Hepatocyte (in vitro differentiated cells): ENCODE measurements around the gene RPS6KA2. TPM values are rescaled to one million over a fixed set of nuclear protein-coding genes. Genes with fewer than 3 reads are reported as not detected.

Experiments used
- DNase-seq: peaks from one replicate; pipeline ENCODE4 v3.0.0-alpha.2; 2016; ENCODE audit warnings: low spot score
- H2AFZ ChIP-seq: fragments of 200-600 bp; sonication (generic); 2 replicates; pipeline ENCODE4 v1.6.0; 2016; ENCODE audit warnings: antibody characterized with exemption, mild to moderate bottlenecking
- H3K27ac ChIP-seq: fragments of 200-600 bp; sonication (generic); 2 replicates; pipeline ENCODE4 v1.5.1; 2016; ENCODE audit warnings: mild to moderate bottlenecking
- H3K27me3 ChIP-seq: fragments of 200-600 bp; sonication (generic); 2 replicates; pipeline ENCODE4 v1.6.1; 2016
- H3K36me3 ChIP-seq: fragments of 200-600 bp; sonication (generic); replicated peaks from 2 replicates; pipeline ENCODE4 v1.5.1; 2016; ENCODE audit warnings: low read depth; ENCODE audit not compliant: insufficient read depth
- H3K4me1 ChIP-seq: fragments of 200-600 bp; sonication (generic); 2 replicates; pipeline ENCODE4 v1.5.1; 2016; ENCODE audit warnings: mild to moderate bottlenecking, moderate library complexity; ENCODE audit not compliant: insufficient read depth
- H3K4me2 ChIP-seq: fragments of 200-600 bp; sonication (generic); 2 replicates; pipeline ENCODE4 v1.6.0; 2016
- H3K4me3 ChIP-seq: fragments of 200-600 bp; sonication (generic); 2 replicates; pipeline ENCODE4 v1.5.1; 2016; ENCODE audit warnings: mild to moderate bottlenecking
- H3K79me2 ChIP-seq: fragments of 200-600 bp; sonication (generic); 2 replicates; pipeline ENCODE4 v1.6.0; 2017; ENCODE audit warnings: mild to moderate bottlenecking
- H3K9me2 ChIP-seq: fragments of 200-600 bp; sonication (generic); replicated peaks from 2 replicates; pipeline ENCODE4 v1.6.0; 2017; ENCODE audit warnings: mild to moderate bottlenecking; ENCODE audit not compliant: insufficient read depth
- H3K9me3 ChIP-seq: fragments of 200-600 bp; sonication (generic); 2 replicates; pipeline ENCODE4 v1.5.1; 2016; ENCODE audit warnings: low read depth, mild to moderate bottlenecking
- H4K20me1 ChIP-seq: fragments of 200-600 bp; sonication (generic); 2 replicates; pipeline ENCODE4 v1.6.0; 2016; ENCODE audit warnings: mild to moderate bottlenecking; ENCODE audit not compliant: insufficient read depth, poor library complexity, severe bottlenecking
- CTCF ChIP-seq: fragments of 200-600 bp; sonication (generic); IDR thresholded peaks from 2 replicates; pipeline ENCODE4 v1.5.1; 2016; ENCODE audit warnings: antibody characterized with exemption, mild to moderate bottlenecking; ENCODE audit not compliant: poor library complexity
- EZH2 ChIP-seq: fragments of 200-600 bp; sonication (generic); IDR thresholded peaks from 2 replicates; pipeline ENCODE4 v1.6.1; 2016; ENCODE audit warnings: antibody characterized with exemption, mild to moderate bottlenecking, borderline replicate concordance
- EZH2phosphoT487 ChIP-seq: fragments of 200-600 bp; sonication (generic); IDR thresholded peaks from one replicate; pipeline ENCODE4 v1.6.1; 2018; ENCODE audit warnings: antibody characterized with exemption, mild to moderate bottlenecking, low read depth, moderate library complexity; ENCODE audit not compliant: unreplicated experiment, severe bottlenecking
- WGBS: methylation state at CpG from one replicate; pipeline ENCODE4 v1.1.6; 2016; ENCODE audit warnings: low lambda C conversion rate; ENCODE audit errors: missing lambda C conversion rate; 5-methylcytosine and 5-hydroxymethylcytosine counted together
- polyA plus RNA-seq: library from polyadenylated mRNA; unstranded; fragments of >200 nt; fragmentation: Nextera tagmentation; extraction: Ambion mirVana; gene quantifications from 2 replicates; pipeline ENCODE4 v1.2.1, GENCODE V29; 2016
- total RNA-seq: library from RNA; depleted of rRNA; stranded (reverse); fragments of >200 nt; gene quantifications from 2 replicates; pipeline ENCODE4 v1.2.3, GENCODE V29; 2014

The RPS6KA2 gene
- total and polyA plus RNA-seq, 2 experiments from 2014 or later, result 27.7 to 29.2 TPM

GRCh38 chr6:166620478-166621113, 6.5 kb downstream of the RPS6KA2 start:
- no peaks in the 10 kb centered on the region for H3K9me3 ChIP-seq
- peaks cover 82% of the 10 kb centered on the region for H3K79me2 ChIP-seq
- no peaks in the 10 kb centered on the region for H3K36me3 ChIP-seq
- H3K4me2 ChIP-seq, result peak overlapping the region; percentile 43
- 70% methylated on average over 8 of the region's 8 CpGs for WGBS
- TF ChIP-seq EZH2, result no peak
- TF ChIP-seq EZH2phosphoT487, result no peak
- no peak for TF ChIP-seq CTCF
- H3K9me2 ChIP-seq, result no peaks in the 10 kb centered on the region
- DNase-seq, result no peak
- peaks cover 31% of the 10 kb centered on the region for H3K4me1 ChIP-seq
- H3K27me3 ChIP-seq, result no peaks in the 10 kb centered on the region
- no peak overlapping the region for H3K4me3 ChIP-seq
- H3K27ac ChIP-seq, result peak overlapping the region; percentile 86
- no peak overlapping the region for H2AFZ ChIP-seq
- no peaks in the 10 kb centered on the region for H4K20me1 ChIP-seq

- H3K27me3 ChIP-seq, result no peaks in the 10 kb centered on the region
- H3K36me3 ChIP-seq, result no peaks in the 10 kb centered on the region
- H3K79me2 ChIP-seq, result peaks cover 84% of the 10 kb centered on the region
- H3K4me1 ChIP-seq, result peaks cover 28% of the 10 kb centered on the region
- 37% methylated on average over 3 of the region's 3 CpGs for WGBS
- H3K9me3 ChIP-seq, result no peaks in the 10 kb centered on the region
- peak overlapping the region; percentile 86 for H3K27ac ChIP-seq
- DNase-seq, result peak; percentile 65
- no peak for TF ChIP-seq EZH2phosphoT487
- TF ChIP-seq EZH2, result no peak
- no peak for TF ChIP-seq CTCF
- H2AFZ ChIP-seq, result no peak overlapping the region
- H4K20me1 ChIP-seq, result no peaks in the 10 kb centered on the region
- H3K4me3 ChIP-seq, result no peak overlapping the region
- H3K4me2 ChIP-seq, result peak overlapping the region; percentile 43
- H3K9me2 ChIP-seq, result no peaks in the 10 kb centered on the region
Observed at GRCh38 chr6:166619912-166620311, 7.1 kb downstream of the RPS6KA2 start.

DNA sequence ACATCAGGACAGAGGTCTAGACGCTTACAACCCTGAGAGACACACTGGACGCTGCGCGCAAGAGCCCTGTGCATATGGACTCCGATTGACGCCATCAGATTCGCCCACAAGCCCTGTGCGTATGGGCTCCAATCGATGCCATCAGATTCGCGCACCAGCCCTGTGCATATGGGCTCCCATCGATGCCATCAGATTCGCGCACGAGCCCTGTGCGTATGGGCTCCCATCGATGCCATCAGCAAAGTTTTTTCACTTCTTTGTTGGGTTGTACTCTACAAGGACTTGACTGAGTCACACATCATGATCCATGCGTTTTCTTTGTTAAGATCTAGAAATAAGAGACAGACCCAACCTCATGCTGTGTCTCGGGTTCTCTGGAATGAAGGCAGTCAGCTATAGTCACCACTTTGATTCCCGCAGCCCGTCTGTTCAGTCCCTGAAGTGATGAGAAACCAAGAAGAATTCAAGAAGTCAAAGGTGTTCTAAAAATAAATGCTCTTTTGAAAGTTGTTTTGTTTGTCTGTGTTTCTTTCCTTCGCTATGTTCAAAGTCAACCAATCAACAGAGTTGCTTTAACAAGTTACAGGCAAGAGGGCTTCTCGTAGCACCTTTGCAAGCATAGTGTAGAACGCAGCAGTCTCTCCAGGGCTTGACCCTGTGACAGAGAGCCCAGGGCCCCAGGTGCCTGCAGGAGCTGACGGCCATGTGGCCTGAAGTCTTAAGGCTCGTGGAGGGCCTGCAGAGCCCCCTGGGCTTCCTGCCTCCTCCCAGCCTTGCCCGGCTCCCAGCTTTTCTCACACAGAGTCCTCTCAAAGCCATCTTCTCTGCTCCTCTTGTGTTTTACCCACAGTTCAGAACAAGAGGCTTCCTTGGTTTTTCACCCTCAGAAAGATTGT, 7.9 kb downstream of the RPS6KA2 start:
- 87% methylated on average over 27 of the region's 27 CpGs for WGBS
- H4K20me1 ChIP-seq, result no peaks in the 10 kb centered on the region
- no peak overlapping the region for H3K4me3 ChIP-seq
- peak overlapping the region; percentile 43 for H3K4me2 ChIP-seq
- no peaks in the 10 kb centered on the region for H3K36me3 ChIP-seq
- H2AFZ ChIP-seq, result no peak overlapping the region
- no peak for DNase-seq
- H3K4me1 ChIP-seq, result peaks cover 34% of the 10 kb centered on the region
- no peaks in the 10 kb centered on the region for H3K9me3 ChIP-seq
- H3K79me2 ChIP-seq, result peaks cover 86% of the 10 kb centered on the region
- TF ChIP-seq EZH2phosphoT487 (no peak), CTCF (no peak), EZH2 (no peak)
- H3K27me3 ChIP-seq, result no peaks in the 10 kb centered on the region
- H3K27ac ChIP-seq, result peak overlapping the region; percentile 81
- H3K9me2 ChIP-seq, result no peaks in the 10 kb centered on the region
